NCI-H2196 (cell line): ENCODE data around the gene TRIB2.

Experiments
- DNase-seq: peaks from one replicate; lab custom pipeline; 2025; ENCODE audit not compliant: unreplicated experiment; lab: John Stamatoyannopoulos, UW

The TRIB2 gene

DNA sequence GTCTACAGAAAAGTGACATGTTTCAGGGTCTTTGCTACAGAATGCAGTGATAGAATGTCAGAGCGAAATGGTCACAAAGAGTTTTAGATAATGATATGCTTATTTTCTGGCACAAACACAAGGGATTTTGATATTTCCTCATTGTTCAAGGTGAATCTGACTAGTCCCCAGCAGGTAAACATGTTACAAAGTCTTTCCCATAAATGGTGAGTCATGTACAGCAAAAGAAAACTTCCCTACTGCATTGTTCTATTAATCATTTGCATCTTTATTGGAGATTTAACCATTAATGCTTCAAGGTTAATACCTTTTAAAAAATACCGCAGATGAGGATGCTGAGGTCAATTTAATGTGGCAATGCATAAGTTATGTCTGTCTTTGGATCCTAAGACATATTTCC is 19.1 kb upstream of the TRIB2 start:
- no peak for DNase-seq

GRCh38 chr2:12700989-12701388 is 15.7 kb upstream of the TRIB2 start:
- DNase-seq = no peak

DNA sequence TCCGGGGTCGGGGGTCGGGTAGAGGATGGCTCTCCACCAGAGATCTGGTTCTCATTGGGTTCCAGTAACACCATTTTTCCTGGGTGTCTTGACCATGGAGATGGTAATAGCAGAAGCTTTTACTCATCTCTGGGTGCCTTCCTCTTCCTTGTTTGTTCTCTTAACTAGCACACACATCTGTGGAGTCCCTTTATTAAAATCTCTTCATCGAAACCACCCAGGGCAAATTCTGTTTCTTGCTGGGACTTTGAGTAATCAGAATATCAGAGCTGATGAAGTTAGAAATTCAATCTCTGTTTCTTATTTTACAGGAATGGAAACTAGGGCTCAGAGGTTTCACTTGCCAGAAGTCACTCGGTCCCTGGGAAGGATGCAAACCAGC is 15.0 kb upstream of the TRIB2 start:
- DNase-seq = no peak

GRCh38 chr2:12702168-12703121 is 14.3 kb upstream of the TRIB2 start:
- DNase-seq = peak; percentile 29

GRCh38 chr2:12704378-12704777 is 12.4 kb upstream of the TRIB2 start:
- no peak for DNase-seq

DNA sequence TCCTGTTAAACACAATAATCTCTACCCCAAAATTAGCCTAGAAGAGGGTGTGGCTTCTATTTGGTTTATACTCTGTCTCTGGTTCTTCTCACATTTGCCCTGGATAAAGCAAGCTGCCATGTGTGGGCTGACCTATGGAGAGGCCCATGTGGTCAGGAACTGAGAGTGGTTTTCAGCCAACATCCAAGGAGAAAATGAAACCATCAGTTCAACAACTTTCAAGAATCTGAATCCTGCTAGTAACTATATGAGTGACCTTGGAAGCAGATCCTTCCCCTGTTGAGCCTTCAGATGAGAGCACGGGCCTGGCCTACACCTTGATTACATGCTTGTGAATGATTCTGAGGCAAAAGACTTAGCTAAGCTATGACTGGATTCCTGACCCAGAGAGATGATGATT is 11.5 kb upstream of the TRIB2 start:
- DNase-seq = no peak

GRCh38 chr2:12705742-12706141 is 11.0 kb upstream of the TRIB2 start:
- no peak for DNase-seq

DNA sequence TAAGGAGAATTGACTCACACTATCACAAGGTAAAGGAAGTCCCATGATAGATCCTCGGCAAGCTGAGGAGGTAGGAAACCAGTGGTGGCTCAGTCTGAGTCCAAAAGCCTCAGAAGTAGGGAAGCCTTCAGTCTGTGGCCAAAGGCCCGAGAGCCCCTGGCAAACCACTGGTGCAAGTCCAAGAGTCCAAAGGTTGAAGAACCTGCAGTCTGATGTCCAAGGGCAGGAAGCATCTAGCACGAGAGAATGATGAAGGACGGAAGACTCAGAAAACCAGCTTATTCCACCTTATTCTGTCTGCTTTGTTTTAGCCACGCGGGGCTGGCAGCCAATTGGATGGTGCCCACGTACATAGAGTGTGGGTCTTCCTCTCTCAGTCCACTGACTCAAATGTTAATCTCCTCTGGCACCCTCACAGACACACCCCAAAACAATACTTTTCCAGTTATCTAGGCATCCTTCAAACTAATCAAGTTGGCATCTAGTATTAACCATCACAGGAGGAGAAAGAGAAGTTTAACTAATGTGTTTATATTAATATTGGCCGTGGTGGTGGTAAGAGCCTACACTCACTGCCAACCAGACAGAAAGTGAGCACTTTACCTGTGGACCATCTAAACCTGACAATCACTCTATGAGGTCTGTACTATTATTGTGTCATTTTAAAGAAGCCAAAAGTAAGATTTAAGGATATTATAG is 8.1 kb upstream of the TRIB2 start:
- no peak for DNase-seq

DNA sequence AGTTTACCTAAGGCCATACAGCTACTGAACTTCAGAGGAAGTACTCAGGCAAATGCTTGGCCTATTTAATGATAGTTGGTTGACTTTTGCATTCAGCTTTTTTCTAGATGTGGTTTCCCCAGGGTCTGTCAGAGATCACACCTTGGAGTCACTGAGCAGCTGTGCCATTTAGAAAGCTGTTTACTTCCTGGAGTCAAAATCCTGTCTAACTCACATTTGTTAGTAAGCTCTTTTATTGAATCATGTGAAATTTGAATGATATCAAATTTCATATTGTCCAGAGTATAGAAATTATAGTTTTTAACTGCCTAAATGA is 7.6 kb upstream of the TRIB2 start:
- no peak for DNase-seq

DNA sequence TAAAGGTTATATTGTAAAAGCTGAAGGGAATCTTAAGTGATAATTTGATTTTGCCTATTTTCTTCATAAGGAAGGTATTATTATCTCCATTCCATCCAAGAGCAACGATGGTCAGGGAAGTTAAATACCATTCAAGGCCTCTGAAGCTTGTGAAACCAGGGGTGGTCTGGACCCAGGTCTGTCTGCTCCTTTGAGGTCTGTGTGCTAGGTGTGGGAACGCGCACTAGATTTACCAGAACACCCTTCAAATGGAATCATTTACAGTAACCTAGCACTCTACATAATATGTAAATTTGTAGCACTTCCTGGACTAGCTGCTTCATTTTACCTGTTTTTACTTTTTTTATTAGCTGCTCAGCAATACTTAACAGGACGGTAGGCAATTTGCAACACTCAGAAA is 6.4 kb upstream of the TRIB2 start:
- DNase-seq = no peak

GRCh38 chr2:12711339-12711738 is 5.4 kb upstream of the TRIB2 start:
- no peak for DNase-seq

DNA sequence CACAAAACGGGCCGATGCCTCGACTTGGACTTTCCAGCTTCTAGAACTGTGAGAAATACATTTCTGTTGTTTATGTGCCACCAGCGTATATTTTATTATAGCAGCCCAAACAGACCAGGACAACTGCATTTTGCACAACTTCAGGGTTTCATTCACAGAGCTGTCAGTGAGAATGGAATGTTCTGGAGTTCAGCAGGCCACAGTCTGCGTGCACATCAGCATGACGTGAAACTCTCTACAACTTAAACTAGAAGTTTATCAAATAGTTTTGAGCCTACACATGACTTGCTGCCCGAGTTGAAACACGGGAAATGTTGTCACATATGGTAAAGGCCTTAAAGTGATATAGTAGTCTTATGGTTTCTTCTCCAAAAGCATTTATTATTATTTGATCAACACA is 3.9 kb upstream of the TRIB2 start:
- DNase-seq = no peak

DNA sequence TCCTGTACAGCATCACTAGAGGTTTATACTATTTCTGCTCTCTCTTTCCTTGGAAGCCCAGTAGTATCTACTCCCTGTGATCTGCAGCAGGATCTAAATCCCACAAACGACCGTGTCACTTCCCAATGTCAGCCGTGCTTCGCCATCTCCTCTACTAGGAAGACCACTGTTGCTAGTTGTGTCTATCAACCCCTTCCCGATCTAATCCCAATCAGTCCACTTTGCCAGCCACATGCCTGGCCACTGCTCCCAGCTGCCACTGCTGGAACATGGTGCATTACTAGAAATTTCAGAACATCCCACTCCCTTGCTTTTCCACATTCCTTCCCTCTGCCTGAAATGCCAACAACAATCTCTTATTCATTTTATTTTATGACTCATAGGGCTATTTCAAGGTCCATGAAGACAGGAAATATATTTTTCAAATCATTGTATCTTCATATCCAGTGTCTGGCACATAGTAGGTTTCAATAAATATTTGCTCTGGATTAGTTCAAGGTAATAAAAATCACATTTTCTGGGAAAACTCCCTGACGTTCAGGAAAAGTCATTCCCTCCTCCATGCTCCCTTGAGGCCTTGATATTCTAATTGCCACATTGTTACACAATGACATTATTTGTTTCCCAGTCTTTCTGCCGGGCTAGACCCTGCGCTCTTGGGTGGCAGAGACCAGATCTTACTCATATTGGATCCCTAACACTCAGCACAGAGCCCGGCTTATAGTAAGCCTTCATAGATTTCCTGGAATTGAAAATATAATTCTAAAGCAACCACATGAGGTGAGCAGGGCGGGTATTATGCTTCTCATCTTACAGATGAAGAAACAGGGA is 2.1 kb upstream of the TRIB2 start:
- no peak for DNase-seq

DNA sequence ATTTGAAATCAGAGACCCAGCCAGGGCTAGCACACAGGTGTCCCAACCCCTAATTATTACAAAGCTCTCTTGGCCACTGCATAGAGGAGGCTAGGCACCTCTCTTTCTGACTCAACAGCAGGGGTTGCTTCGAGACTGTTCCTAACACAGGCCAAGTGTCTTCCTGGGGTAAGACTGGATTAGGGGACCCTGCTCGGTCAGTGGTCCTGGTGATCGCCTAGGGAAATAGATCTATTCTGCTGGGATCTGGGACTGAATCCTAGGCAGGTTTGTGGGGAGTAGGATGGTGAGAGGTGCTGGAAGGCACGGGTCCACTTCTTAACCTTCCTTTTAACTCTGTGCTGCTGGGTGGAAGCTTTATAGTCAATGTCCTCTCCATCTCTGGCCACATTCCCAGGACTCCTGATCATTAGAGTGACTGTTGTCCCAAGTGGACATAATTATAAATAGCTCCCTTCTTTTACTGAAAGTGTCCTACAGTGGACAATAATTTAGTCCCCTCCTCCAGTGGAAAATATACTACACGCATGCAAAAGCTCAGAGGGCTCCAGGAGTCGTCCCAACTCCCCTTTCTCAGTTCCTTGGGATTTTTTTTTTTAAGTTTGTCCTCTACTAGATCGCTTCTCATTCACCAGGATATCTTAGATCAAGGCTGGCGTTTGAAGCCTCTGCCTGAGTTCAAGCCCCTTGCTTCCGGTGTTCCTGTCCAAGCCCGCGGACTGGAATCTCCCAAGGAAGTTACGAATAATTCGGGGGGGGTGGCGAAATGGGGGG is 1.3 kb upstream of the TRIB2 start:
- DNase-seq = no peak

GRCh38 chr2:12716032-12716281 is 779 bp upstream of the TRIB2 start:
- DNase-seq = peak; percentile 76

GRCh38 chr2:12717191-12718014 is 667 bp downstream of the TRIB2 start:
- DNase-seq = peak; percentile 47

DNA sequence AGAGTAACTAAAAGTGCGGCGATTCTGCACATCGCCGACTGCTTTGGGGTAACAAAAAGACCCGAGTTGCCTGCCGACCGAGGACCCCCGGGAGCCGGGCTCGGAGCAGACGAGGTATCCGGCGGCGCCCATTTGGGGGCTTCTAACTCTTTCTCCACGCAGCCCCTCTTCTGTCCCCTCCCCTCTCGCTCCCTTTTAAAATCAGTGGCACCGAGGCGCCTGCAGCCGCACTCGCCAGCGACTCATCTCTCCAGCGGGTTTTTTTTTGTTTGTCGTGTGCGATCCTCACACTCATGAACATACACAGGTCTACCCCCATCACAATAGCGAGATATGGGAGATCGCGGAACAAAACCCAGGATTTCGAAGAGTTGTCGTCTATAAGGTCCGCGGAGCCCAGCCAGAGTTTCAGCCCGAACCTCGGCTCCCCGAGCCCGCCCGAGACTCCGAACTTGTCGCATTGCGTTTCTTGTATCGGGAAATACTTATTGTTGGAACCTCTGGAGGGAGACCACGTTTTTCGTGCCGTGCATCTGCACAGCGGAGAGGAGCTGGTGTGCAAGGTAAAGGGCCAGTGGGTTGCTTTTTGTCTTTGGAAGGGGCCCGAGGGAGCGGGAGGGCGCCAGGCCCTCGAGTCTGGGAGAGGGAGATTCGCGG is 1.4 kb downstream of the TRIB2 start:
- no peak for DNase-seq

GRCh38 chr2:12718711-12719399 is 2.1 kb downstream of the TRIB2 start:
- no peak for DNase-seq
